Tracheal epithelial cell (primary cell): Measurements from ENCODE around the gene PPM1J. TPM values are rescaled to one million over a fixed set of nuclear protein-coding genes. Genes with fewer than 3 reads are reported as not detected.

Experiments
- total RNA-seq: library from RNA; depleted of rRNA; stranded (reverse); fragments of >200 nt; gene quantifications from 2 replicates; pipeline ENCODE4 v1.2.1, GENCODE V29; 2014

Gene PPM1J, protein sequence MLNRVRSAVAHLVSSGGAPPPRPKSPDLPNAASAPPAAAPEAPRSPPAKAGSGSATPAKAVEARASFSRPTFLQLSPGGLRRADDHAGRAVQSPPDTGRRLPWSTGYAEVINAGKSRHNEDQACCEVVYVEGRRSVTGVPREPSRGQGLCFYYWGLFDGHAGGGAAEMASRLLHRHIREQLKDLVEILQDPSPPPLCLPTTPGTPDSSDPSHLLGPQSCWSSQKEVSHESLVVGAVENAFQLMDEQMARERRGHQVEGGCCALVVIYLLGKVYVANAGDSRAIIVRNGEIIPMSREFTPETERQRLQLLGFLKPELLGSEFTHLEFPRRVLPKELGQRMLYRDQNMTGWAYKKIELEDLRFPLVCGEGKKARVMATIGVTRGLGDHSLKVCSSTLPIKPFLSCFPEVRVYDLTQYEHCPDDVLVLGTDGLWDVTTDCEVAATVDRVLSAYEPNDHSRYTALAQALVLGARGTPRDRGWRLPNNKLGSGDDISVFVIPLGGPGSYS
- total RNA-seq = 5.1 and 7.2 TPM in 2 replicates

DNA sequence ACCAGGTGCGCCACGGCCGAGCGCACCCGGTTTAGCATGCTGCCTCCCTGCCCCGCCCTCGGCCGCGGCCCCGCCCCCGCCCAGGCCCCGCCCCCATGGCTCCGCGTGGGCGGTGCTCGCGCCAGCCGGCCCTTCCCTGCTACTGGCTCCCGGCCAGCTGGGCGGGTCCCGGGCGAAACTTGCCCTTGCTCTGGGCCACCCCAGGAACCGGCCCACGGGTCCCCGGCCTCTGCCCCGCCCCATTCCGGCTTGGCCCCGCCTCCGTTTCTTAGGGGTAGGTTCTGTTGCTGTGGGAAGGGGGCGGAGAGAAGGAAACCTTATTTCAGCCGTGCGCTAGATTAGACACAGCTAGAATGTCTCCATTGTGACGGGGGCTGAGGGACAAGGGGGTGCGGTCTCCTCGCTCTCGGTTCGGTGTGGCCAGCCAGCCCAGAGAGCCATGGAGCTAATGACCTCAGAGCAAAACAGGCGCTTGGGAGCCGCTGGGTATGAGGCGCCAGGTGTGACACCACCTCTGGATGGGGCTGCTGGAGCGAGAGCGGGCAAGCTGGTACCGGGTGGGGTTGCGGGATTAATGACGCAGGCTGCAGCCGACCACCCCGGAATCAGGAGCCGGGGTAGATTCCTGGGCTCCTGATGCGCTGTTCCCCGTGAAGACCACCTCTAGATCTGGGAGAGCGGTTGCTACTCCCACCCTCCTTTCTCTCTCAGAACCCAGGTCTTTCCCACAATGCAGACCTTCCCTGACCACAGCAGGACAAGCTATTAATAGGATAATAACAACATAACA lies at the start of gene PPM1J:
PPM1J (minus strand) TSS at position 69 of the 790 bp plus-strand sequence; CDS start at position 38, 31 bp downstream.

DNA sequence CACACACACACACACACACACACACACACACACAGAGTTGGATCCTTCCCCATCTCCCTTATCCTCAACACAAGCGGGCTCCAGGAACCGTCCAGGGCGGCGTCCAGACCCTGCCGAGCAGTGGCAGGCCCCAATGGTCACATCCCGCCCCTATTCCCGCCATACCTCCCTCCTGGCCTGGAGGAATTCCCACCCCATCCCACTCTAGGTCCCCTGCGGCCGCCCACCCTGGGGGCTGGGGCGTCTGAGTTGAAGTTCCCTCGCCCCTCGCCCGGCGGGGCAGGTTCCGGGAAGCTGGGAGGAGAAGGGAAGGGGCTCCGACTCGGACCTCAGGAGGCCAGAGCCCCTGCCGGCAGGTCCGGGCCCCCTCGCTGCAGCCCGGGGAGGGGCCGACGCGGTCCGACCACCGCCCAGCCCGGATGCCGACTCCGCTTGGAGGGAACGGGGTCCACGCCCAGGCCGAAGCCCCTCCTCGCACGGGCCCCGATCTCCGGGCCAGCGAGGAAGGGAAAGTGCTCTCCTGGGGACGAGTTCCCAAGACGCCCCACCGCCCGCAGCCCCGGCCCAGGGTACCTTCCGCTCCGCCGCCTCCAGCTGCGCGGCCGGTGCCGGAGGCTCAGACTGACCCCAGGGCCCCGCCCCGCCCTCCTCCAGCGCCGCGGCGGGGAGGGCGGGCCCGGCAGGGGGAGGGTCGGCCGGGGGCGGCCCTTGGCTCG lies 8.5 kb downstream of the PPM1J start, which contains the start of gene RHOC:
RHOC (minus strand) TSS at position 623 of the 716 bp plus-strand sequence. CDS start 3,328 bp downstream, outside the sequence.

DNA sequence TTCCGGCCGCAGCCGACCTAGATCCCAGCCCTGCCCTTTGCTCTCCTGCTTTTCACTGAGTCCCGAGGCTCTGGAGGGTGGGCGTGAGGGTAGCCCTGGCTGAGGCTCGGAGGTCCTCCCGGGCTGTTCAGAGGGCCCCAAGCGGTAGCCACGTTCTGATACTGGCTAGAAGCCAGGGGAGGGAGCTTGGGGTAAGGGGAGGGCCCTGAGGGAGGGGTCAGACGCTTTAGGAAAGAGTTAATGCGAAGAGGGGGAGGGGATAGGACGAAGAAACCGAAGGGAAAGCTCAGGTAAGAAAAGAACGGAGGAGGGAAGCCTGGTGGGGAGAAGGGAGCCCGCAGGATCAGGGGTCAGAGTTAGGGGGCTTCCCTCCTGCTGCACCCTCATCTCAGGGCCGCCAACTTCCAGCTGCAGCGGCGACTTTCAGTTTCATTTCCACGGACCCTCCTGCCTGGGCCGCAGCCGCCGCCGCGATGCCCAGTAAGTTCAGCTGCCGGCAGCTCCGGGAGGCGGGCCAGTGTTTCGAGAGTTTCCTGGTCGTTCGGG lies 40.6 kb downstream of the PPM1J start, which contains the start of gene MOV10:
MOV10 (plus strand) TSS at position 220 of the 546 bp plus-strand sequence; CDS start at position 474, 254 bp downstream.

Other genes starting within 250 kb of the PPM1J start
- gene WNT2B, start 206.4 kb downstream of the PPM1J start, total RNA-seq = 0.43 and 1.7 TPM in 2 replicates
- 10.0 and 11.6 TPM in 2 replicates for gene ST7L, start 96.2 kb downstream of the PPM1J start, total RNA-seq
- gene CAPZA1, start 95.5 kb downstream of the PPM1J start, total RNA-seq = 181 and 215 TPM in 2 replicates
- 22.0 and 30.6 TPM in 2 replicates for gene MOV10, start 40.7 kb downstream of the PPM1J start, total RNA-seq
- 315 and 592 TPM in 2 replicates for gene RHOC, start 8.2 kb downstream of the PPM1J start, total RNA-seq
- 192 TPM in 2 replicates for gene SLC16A1, start 240.9 kb upstream of the PPM1J start, total RNA-seq